ENCODE results near the gene MLXIP. TPM values are rescaled to one million over a fixed set of nuclear protein-coding genes. Genes with fewer than 3 reads are reported as not detected.

The MLXIP gene
- total and polyA plus RNA-seq, 9 of the 15 experiments (the other 6 are each of a cell fraction or from before 2014, with no cell fraction given), result 2.2 to 66.3 (median 18.1) TPM

DNA sequence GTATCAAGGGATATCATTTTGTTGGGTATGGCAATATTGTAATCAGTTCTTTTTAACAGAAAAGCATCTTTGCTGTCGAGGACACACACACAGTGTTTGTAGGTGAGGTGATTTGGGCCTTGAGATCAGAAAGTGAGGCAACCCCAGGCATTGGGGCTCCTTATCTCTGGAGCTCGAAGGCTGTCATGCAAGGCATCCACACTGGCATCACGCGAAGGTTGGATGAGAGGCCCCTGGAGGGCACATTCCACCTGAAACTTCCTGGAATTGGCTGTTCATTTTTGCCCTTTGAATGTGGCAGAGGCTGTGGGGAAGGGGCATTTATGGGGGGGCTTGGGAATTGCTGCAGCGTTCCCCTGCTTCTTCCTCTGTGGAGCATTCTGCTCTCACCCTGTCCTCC is 49.9 kb downstream of the MLXIP start:
- DNase-seq (ENCODE audit: extremely low read depth in 1 of 4, low spot score in 3 of 4) (no peak), ATAC-seq (no peak), FAIRE-seq (no peak)
- no peak overlapping the region for H3K27ac ChIP-seq (ENCODE audit: extremely low read depth, low read depth, low read length)
- no peak for TF ChIP-seq TAF7 (tag; IDR thresholded peaks at IDR 0.05)
- H4K20me1 ChIP-seq (replicated peaks; ENCODE audit: control insufficient read depth, insufficient read depth, low read length), result peaks cover 28% of the 10 kb centered on the region
- no peak overlapping the region for H3K4me2 ChIP-seq (ENCODE audit: insufficient read depth, low read length)
- peaks cover 39% of the 10 kb centered on the region for H3K79me2 ChIP-seq (ENCODE audit: control insufficient read depth, insufficient read depth, low read length)
- no peak overlapping the region for H2AFZ ChIP-seq (ENCODE audit: low read depth, low read length)
- H3K9me1 ChIP-seq (ENCODE audit: control insufficient read depth, insufficient read depth, low read length), result peaks cover 5% of the 10 kb centered on the region
- H3K27me3 ChIP-seq (ENCODE audit: control insufficient read depth in 2 of 2, insufficient read depth in 2 of 2, low read length in 2 of 2), result no peaks in the 10 kb centered on the region
- no TSS peak for BruUV-seq (replicated peaks)
- intact Hi-C loops (cut with micrococcal nuclease), result no loop called here
- no peak overlapping the region for H3K9ac ChIP-seq (ENCODE audit: insufficient read depth in 1 of 2, low read depth in 2 of 2, low read length in 2 of 2)
- no peak overlapping the region for H3K4me3 ChIP-seq
- H3K4me1 ChIP-seq (replicated peaks in 1 of 2; ENCODE audit: control insufficient read depth in 2 of 2, insufficient read depth in 2 of 2, low read length in 2 of 2), result peaks cover 2 to 10% of the 10 kb centered on the region in 2 experiments; a peak in 4 of 5 replicates
- ChIA-PET POLR2A (no interaction called here), CTCF (ENCODE audit: low intra/inter-chr PET ratio) (interaction anchor here (0.8 kb wide), 1 partner anchor 74 kb away, joined by 3 read pairs; no protein-coding TSS in a partner anchor)
- WGBS (ENCODE audit: insufficient coverage, low coverage, missing lambda C conversion rate), result 96% methylated on average over 5 of the region's 5 CpGs
- H3K36me3 ChIP-seq (ENCODE audit: control insufficient read depth, insufficient read depth, low read length), result peaks cover 87% of the 10 kb centered on the region; the same call in 2 of the 3 replicates
- in situ Hi-C loops (cut with MboI), result no loop called here
- no peaks in the 10 kb centered on the region for H3K9me3 ChIP-seq (replicated peaks; ENCODE audit: control insufficient read depth, insufficient read depth, low read depth, low read length)

DNA sequence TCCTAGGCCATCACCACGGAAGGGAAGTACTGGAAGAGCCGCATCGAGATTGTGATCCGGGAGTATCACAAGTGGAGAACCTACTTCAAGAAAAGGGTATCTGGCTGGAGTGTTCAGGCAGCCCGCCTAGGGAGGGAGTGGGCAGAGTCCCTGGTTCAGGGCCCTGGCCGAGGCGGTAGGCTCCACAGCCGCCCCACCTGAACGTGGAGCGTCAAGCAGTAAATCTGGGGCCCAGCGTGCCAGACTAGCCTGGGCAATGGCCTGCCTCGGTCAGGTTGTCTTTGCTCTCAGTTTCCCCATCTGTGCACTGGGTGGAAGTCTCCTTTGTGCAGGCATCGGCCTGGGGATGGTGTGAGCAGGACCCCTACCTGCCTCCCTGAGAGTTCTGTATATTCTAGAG is 50.6 kb downstream of the MLXIP start:
- Histone ChIP-seq H3K27ac (ENCODE audit: extremely low read depth, low read depth, low read length) (no peak overlapping the region), H3K9me3 (replicated peaks; ENCODE audit: control insufficient read depth, insufficient read depth, low read depth, low read length) (no peaks in the 10 kb centered on the region), H3K4me2 (ENCODE audit: insufficient read depth, low read length) (no peak overlapping the region), H3K27me3 (ENCODE audit: control insufficient read depth in 2 of 2, insufficient read depth in 2 of 2, low read length in 2 of 2) (no peaks in the 10 kb centered on the region), H3K79me2 (ENCODE audit: control insufficient read depth, insufficient read depth, low read length) (peaks cover 34% of the 10 kb centered on the region), H4K20me1 (replicated peaks; ENCODE audit: control insufficient read depth, insufficient read depth, low read length) (peaks cover 24% of the 10 kb centered on the region), H3K4me3 (no peak overlapping the region), H3K9ac (ENCODE audit: insufficient read depth in 1 of 2, low read depth in 2 of 2, low read length in 2 of 2) (no peak overlapping the region), H3K9me1 (ENCODE audit: control insufficient read depth, insufficient read depth, low read length) (peaks cover 5% of the 10 kb centered on the region), H3K4me1 (replicated peaks in 1 of 2; ENCODE audit: control insufficient read depth in 2 of 2, insufficient read depth in 2 of 2, low read length in 2 of 2) (peaks cover 0 to 5% of the 10 kb centered on the region in 2 experiments; a peak in 1 of 5 replicates), H2AFZ (ENCODE audit: low read depth, low read length) (no peak overlapping the region), H3K36me3 (ENCODE audit: control insufficient read depth, insufficient read depth, low read length) (peaks cover 89% of the 10 kb centered on the region; the same call in 2 of the 3 replicates)
- intact Hi-C loops (cut with micrococcal nuclease) (no loop called here), in situ Hi-C loops (cut with MboI) (no loop called here)
- POLR2A ChIA-PET, result interaction anchor here (1.0 kb wide), 1 partner anchor 75 kb away, joined by 4 read pairs; no protein-coding TSS in a partner anchor
- no TSS peak for BruUV-seq (replicated peaks)
- DNase-seq (ENCODE audit: extremely low read depth in 1 of 4, low spot score in 3 of 4) (no peak), ATAC-seq (no peak), FAIRE-seq (no peak)
- TF ChIP-seq SREBF1 (IDR thresholded peaks at IDR 0.05; ENCODE audit: borderline replicate concordance, low read depth, low read length) (no peak), HDGF (IDR thresholded peaks at IDR 0.05) (no peak), ZNF146 (CRISPR knock-in tag; IDR thresholded peaks at IDR 0.05; ENCODE audit: unreplicated experiment) (no peak)
- TF ChIP-seq, protein P1, sequence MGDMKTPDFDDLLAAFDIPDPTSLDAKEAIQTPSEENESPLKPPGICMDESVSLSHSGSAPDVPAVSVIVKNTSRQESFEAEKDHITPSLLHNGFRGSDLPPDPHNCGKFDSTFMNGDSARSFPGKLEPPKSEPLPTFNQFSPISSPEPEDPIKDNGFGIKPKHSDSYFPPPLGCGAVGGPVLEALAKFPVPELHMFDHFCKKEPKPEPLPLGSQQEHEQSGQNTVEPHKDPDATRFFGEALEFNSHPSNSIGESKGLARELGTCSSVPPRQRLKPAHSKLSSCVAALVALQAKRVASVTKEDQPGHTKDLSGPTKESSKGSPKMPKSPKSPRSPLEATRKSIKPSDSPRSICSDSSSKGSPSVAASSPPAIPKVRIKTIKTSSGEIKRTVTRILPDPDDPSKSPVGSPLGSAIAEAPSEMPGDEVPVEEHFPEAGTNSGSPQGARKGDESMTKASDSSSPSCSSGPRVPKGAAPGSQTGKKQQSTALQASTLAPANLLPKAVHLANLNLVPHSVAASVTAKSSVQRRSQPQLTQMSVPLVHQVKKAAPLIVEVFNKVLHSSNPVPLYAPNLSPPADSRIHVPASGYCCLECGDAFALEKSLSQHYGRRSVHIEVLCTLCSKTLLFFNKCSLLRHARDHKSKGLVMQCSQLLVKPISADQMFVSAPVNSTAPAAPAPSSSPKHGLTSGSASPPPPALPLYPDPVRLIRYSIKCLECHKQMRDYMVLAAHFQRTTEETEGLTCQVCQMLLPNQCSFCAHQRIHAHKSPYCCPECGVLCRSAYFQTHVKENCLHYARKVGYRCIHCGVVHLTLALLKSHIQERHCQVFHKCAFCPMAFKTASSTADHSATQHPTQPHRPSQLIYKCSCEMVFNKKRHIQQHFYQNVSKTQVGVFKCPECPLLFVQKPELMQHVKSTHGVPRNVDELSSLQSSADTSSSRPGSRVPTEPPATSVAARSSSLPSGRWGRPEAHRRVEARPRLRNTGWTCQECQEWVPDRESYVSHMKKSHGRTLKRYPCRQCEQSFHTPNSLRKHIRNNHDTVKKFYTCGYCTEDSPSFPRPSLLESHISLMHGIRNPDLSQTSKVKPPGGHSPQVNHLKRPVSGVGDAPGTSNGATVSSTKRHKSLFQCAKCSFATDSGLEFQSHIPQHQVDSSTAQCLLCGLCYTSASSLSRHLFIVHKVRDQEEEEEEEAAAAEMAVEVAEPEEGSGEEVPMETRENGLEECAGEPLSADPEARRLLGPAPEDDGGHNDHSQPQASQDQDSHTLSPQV (IDR thresholded peaks at IDR 0.05), result no peak
- TF ChIP-seq, protein P2, sequence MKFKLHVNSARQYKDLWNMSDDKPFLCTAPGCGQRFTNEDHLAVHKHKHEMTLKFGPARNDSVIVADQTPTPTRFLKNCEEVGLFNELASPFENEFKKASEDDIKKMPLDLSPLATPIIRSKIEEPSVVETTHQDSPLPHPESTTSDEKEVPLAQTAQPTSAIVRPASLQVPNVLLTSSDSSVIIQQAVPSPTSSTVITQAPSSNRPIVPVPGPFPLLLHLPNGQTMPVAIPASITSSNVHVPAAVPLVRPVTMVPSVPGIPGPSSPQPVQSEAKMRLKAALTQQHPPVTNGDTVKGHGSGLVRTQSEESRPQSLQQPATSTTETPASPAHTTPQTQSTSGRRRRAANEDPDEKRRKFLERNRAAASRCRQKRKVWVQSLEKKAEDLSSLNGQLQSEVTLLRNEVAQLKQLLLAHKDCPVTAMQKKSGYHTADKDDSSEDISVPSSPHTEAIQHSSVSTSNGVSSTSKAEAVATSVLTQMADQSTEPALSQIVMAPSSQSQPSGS (CRISPR knock-in tag; IDR thresholded peaks at IDR 0.05), result no peak
- CTCF ChIA-PET (ENCODE audit: low intra/inter-chr PET ratio), result no interaction called here
- 95% methylated on average over 11 of the region's 13 CpGs for WGBS (ENCODE audit: insufficient coverage, low coverage, missing lambda C conversion rate)

Data from K562 (cell line).